Measurements from ENCODE around the gene RPGRIP1. TPM values are rescaled to one million over a fixed set of nuclear protein-coding genes. Genes with fewer than 3 reads are reported as not detected.
"Not testable (repeated sequence)": the region's sequence is repeated elsewhere in the genome, so short reads cannot be mapped to it uniquely, and the experiment has no call there.

Gene RPGRIP1
- total RNA-seq, 1 donor from 2014 or later, result not detected

- intact Hi-C loops (cut with micrococcal nuclease), result no loop called here
Observed at GRCh38 chr14:21258005-21258888, 21.6 kb upstream of the RPGRIP1 start.

- intact Hi-C loops (cut with micrococcal nuclease), result no loop called here
Observed at GRCh38 chr14:21258889-21259787, 20.7 kb upstream of the RPGRIP1 start.

GRCh38 chr14:21261824-21262223 is 18.1 kb upstream of the RPGRIP1 start:
- intact Hi-C loops (cut with micrococcal nuclease), result loop anchor here (10.0 kb wide), 2 partner anchors 293 to 1293 kb away; no protein-coding TSS in a partner anchor

- intact Hi-C loops (cut with micrococcal nuclease), result loop anchor here (10.0 kb wide), 2 partner anchors 292 to 1292 kb away; no protein-coding TSS in a partner anchor
Observed at GRCh38 chr14:21262410-21262809, 17.5 kb upstream of the RPGRIP1 start.

- intact Hi-C loops (cut with micrococcal nuclease), result loop anchor here (1.0 to 10.0 kb wide), 6 partner anchors 8 to 1291 kb away; partner anchors contain the start of gene SUPT16H
Observed at GRCh38 chr14:21263284-21264024, 16.4 kb upstream of the RPGRIP1 start.

- intact Hi-C loops (cut with micrococcal nuclease), result loop anchor here (1.0 to 10.0 kb wide), 6 partner anchors 9 to 1291 kb away; partner anchors contain the start of gene SUPT16H
Observed at GRCh38 chr14:21264025-21264801, 15.7 kb upstream of the RPGRIP1 start.

- intact Hi-C loops (cut with micrococcal nuclease), result loop anchor here (10.0 kb wide), 2 partner anchors 287 to 1287 kb away; no protein-coding TSS in a partner anchor
Observed at GRCh38 chr14:21267431-21267845, 12.4 kb upstream of the RPGRIP1 start.

- intact Hi-C loops (cut with micrococcal nuclease), result loop anchor here (2.0 to 10.0 kb wide), 3 partner anchors 287 to 1651 kb away; partner anchors contain the start of gene RBM23
Observed at GRCh38 chr14:21267886-21268616, 11.8 kb upstream of the RPGRIP1 start.

GRCh38 chr14:21268617-21269251 is 11.1 kb upstream of the RPGRIP1 start:
- intact Hi-C loops (cut with micrococcal nuclease), result loop anchor here (1.0 to 10.0 kb wide), 15 partner anchors 40 to 1650 kb away; partner anchors contain the start of genes APEX1, CHD8, LRP10 and METTL3

- intact Hi-C loops (cut with micrococcal nuclease), result loop anchor here (1.0 to 10.0 kb wide), 15 partner anchors 39 to 1649 kb away; partner anchors contain the start of genes APEX1, CHD8, LRP10 and METTL3
Observed at GRCh38 chr14:21269252-21270046, 10.4 kb upstream of the RPGRIP1 start, which contains the start of gene HNRNPC. Gene HNRNPC (minus strand): TSS chr14:21269442. CDS start chr14:21234193, 35,249 bp downstream.

- intact Hi-C loops (cut with micrococcal nuclease), result not testable (repeated sequence)
Observed at GRCh38 chr14:21272661-21273060, 7.2 kb upstream of the RPGRIP1 start.

GRCh38 chr14:21275261-21275858 is 4.5 kb upstream of the RPGRIP1 start:
- intact Hi-C loops (cut with micrococcal nuclease), result no loop called here

GRCh38 chr14:21278632-21279031 is 1.3 kb upstream of the RPGRIP1 start:
- intact Hi-C loops (cut with micrococcal nuclease), result no loop called here

- intact Hi-C loops (cut with micrococcal nuclease), result not testable (repeated sequence)
Observed at GRCh38 chr14:21281917-21282316, 2.0 kb downstream of the RPGRIP1 start.

GRCh38 chr14:21286516-21286915 is 6.6 kb downstream of the RPGRIP1 start:
- intact Hi-C loops (cut with micrococcal nuclease), result not testable (repeated sequence)

- intact Hi-C loops (cut with micrococcal nuclease), result no loop called here
Observed at GRCh38 chr14:21287168-21287567, 7.3 kb downstream of the RPGRIP1 start.

GRCh38 chr14:21294026-21294425 is 14.1 kb downstream of the RPGRIP1 start:
- intact Hi-C loops (cut with micrococcal nuclease), result not testable (repeated sequence)

All from T-helper 1 cell treated with Interleukin-12 subunit alpha and Interleukin-12 subunit beta and Interleukin-4 antibody, amounts not matched to agents 30 ng/mL and 1 ng/mL, for 36 hours (primary cell).